Testis (tissue), 2 donors: ENCODE data around the gene SLC51A.

ENCODE experiments used
- POLR2A ChIP-seq: fragments of 450-650 bp; IDR thresholded peaks from one replicate; pipeline ENCODE4 v1.6.1; 2017; ENCODE audit warnings: antibody characterized with exemption, mild to moderate bottlenecking, moderate library complexity
- TF ChIP-seq, protein P1 (sequence below), 3 experiments: fragments of 450-650 bp in 2 of 3; fragments of 200-600 bp in 1 of 3; sonication (generic) in 1 of 3; IDR thresholded peaks; one replicate each; pipeline ENCODE4 v1.5.1; 2016 to 2019; ENCODE audit warnings: antibody characterized with exemption in 3 of 3, mild to moderate bottlenecking in 2 of 3, moderate library complexity in 1 of 3

DNA sequence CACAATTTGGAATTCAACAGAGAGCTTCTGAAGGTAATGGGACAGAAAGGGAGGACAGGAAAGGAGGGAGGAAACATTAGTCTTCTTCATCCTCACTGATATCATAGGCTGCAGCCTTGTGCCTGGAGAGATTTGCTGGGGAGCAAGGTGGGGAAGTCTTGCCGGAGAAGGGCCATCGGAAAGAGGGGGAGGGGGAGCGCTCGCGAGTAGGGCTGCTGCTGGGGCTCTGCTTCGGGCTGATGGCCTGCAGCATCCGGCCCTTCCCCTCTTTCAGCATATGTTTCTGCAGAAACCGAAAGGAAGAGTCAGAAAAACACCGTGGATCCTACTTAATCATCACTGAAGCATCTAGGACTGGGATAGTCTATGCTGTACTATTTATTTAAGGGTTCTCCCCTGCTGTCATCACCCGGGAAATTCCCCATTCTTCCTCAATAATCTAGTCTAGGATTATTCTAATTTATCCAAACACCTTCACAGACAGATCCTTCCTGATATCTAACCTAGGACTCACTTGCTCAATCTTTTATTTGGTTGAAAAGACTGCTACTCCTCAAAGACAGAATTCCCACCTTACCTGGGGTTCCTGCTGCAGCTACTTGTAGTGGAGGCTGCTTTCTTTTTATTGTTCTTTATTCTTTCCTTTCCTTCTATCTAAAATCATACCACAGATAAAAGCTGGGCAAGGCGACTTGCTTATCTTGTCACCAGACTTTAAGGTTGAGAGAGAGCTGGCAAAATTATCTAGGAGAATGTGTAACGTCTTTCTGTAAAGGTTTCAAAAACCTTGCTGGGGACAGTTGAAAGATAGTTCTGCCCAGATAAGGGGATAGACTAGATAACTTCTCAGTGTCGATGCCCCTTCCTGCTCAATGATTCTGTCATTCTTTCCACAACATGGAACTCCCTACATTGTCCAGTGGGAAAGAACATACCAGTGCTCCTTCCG is 22.6 kb downstream of the SLC51A start:
- TF ChIP-seq, protein P1, sequence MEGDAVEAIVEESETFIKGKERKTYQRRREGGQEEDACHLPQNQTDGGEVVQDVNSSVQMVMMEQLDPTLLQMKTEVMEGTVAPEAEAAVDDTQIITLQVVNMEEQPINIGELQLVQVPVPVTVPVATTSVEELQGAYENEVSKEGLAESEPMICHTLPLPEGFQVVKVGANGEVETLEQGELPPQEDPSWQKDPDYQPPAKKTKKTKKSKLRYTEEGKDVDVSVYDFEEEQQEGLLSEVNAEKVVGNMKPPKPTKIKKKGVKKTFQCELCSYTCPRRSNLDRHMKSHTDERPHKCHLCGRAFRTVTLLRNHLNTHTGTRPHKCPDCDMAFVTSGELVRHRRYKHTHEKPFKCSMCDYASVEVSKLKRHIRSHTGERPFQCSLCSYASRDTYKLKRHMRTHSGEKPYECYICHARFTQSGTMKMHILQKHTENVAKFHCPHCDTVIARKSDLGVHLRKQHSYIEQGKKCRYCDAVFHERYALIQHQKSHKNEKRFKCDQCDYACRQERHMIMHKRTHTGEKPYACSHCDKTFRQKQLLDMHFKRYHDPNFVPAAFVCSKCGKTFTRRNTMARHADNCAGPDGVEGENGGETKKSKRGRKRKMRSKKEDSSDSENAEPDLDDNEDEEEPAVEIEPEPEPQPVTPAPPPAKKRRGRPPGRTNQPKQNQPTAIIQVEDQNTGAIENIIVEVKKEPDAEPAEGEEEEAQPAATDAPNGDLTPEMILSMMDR (IDR thresholded peaks at IDR 0.05) = no peak
- TF ChIP-seq POLR2A = no peak
